Measurements from ENCODE around the gene SUMO2. TPM values are rescaled to one million over a fixed set of nuclear protein-coding genes. Genes with fewer than 3 reads are reported as not detected.
"Not testable (repeated sequence)": the region's sequence is repeated elsewhere in the genome, so short reads cannot be mapped to it uniquely, and the experiment has no call there.

SUMO2 gene
- total and polyA plus RNA-seq, 5 donors, result 99.1 to 272 (median 252) TPM

GRCh38 chr17:75182319-75182568 lies 515 bp downstream of the SUMO2 start:
- Histone ChIP-seq H3K27me3 (ENCODE audit: control insufficient read depth, insufficient read depth) (no peaks in the 10 kb centered on the region), H3K4me3 (ENCODE audit: low read length) (peak overlapping the region; percentile 91), H3K9me3 (ENCODE audit: control insufficient read depth, low read length) (no peaks in the 10 kb centered on the region), H3K4me1 (ENCODE audit: control insufficient read depth, insufficient read depth, low read length) (no peaks in the 10 kb centered on the region), H3K27ac (ENCODE audit: low read length) (peak overlapping the region; percentile 99)
- intact Hi-C loops (cut with DNase I), result no loop called here
- under 1% methylated on average over 33 of the region's 33 CpGs for WGBS
- no peak for DNase-seq
- ATAC-seq, result no peak

GRCh38 chr17:75181608-75182318 lies 996 bp downstream of the SUMO2 start:
- no peak for ATAC-seq

GRCh38 chr17:75181110-75181509 lies 1.6 kb downstream of the SUMO2 start:
- no peaks in the 10 kb centered on the region for H3K9me3 ChIP-seq (ENCODE audit: control insufficient read depth, low read length)
- intact Hi-C loops (cut with DNase I), result no loop called here
- DNase-seq (no peak), ATAC-seq (no peak)
- H3K4me1 ChIP-seq (ENCODE audit: control insufficient read depth, insufficient read depth, low read length), result no peaks in the 10 kb centered on the region
- no peak overlapping the region for H3K27ac ChIP-seq (ENCODE audit: low read length)
- peak overlapping the region; percentile 91 for H3K4me3 ChIP-seq (ENCODE audit: low read length)
- H3K27me3 ChIP-seq (ENCODE audit: control insufficient read depth, insufficient read depth), result no peaks in the 10 kb centered on the region
- WGBS, result 7% methylated on average over 8 of the region's 8 CpGs

More at GRCh38 chr17:75181608-75182318, 996 bp downstream of the SUMO2 start:
- Histone ChIP-seq H3K4me3 (ENCODE audit: low read length) (peak overlapping the region; percentile 91), H3K27ac (ENCODE audit: low read length) (peak overlapping the region; percentile 99), H3K27me3 (ENCODE audit: control insufficient read depth, insufficient read depth) (no peaks in the 10 kb centered on the region), H3K4me1 (ENCODE audit: control insufficient read depth, insufficient read depth, low read length) (no peaks in the 10 kb centered on the region), H3K9me3 (ENCODE audit: control insufficient read depth, low read length) (no peaks in the 10 kb centered on the region)
- peak in 2 of 3 donors; percentile 30 to 65 for DNase-seq
- intact Hi-C loops (cut with DNase I), result no loop called here
- under 1% methylated on average over 34 of the region's 34 CpGs for whole genome bisulfite sequencing

GRCh38 chr17:75178453-75178852 lies 4.3 kb downstream of the SUMO2 start:
- Histone ChIP-seq H3K9me3 (ENCODE audit: control insufficient read depth, low read length) (no peaks in the 10 kb centered on the region), H3K27me3 (ENCODE audit: control insufficient read depth, insufficient read depth) (no peaks in the 10 kb centered on the region), H3K4me3 (ENCODE audit: low read length) (no peak overlapping the region), H3K4me1 (ENCODE audit: control insufficient read depth, insufficient read depth, low read length) (no peaks in the 10 kb centered on the region), H3K27ac (ENCODE audit: low read length) (no peak overlapping the region)
- whole genome bisulfite sequencing, result 93% methylated on average over 6 of the region's 6 CpGs
- intact Hi-C loops (cut with DNase I), result loop anchor here in 2 of 4 donors (10.0 kb wide), 2 partner anchors 64 to 114 kb away; no protein-coding TSS in a partner anchor
- DNase-seq (no peak), ATAC-seq (no peak)

- intact Hi-C loops (cut with DNase I), result loop anchor here in 2 of 4 donors (10.0 kb wide), 2 partner anchors 62 to 112 kb away; no protein-coding TSS in a partner anchor
- DNase-seq, result no peak
- H3K9me3 ChIP-seq (ENCODE audit: control insufficient read depth, low read length), result no peaks in the 10 kb centered on the region
- no peak for ATAC-seq
- H3K27ac ChIP-seq (ENCODE audit: low read length), result no peak overlapping the region
- H3K4me3 ChIP-seq (ENCODE audit: low read length), result no peak overlapping the region
- 88% methylated on average over 5 of the region's 5 CpGs for WGBS
- H3K27me3 ChIP-seq (ENCODE audit: control insufficient read depth, insufficient read depth), result no peaks in the 10 kb centered on the region
- no peaks in the 10 kb centered on the region for H3K4me1 ChIP-seq (ENCODE audit: control insufficient read depth, insufficient read depth, low read length)
Measured at GRCh38 chr17:75176625-75177024, 6.1 kb downstream of the SUMO2 start.

GRCh38 chr17:75174996-75175395 lies 7.8 kb downstream of the SUMO2 start:
- no peaks in the 10 kb centered on the region for H3K4me1 ChIP-seq (ENCODE audit: control insufficient read depth, insufficient read depth, low read length)
- no peaks in the 10 kb centered on the region for H3K9me3 ChIP-seq (ENCODE audit: control insufficient read depth, low read length)
- H3K4me3 ChIP-seq (ENCODE audit: low read length), result no peak overlapping the region
- WGBS, result 90% methylated on average over 11 of the region's 11 CpGs
- H3K27me3 ChIP-seq (ENCODE audit: control insufficient read depth, insufficient read depth), result no peaks in the 10 kb centered on the region
- ATAC-seq, result no peak
- intact Hi-C loops (cut with DNase I), result loop anchor here in 3 of 4 donors (5.0 to 10.0 kb wide), 3 partner anchors 60 to 110 kb away; no protein-coding TSS in a partner anchor
- no peak overlapping the region for H3K27ac ChIP-seq (ENCODE audit: low read length)
- no peak for DNase-seq

GRCh38 chr17:75173526-75173925 lies 9.2 kb downstream of the SUMO2 start:
- intact Hi-C loops (cut with DNase I), result loop anchor here in 3 of 4 donors (5.0 to 10.0 kb wide), 3 partner anchors 59 to 109 kb away; no protein-coding TSS in a partner anchor
- no peak for ATAC-seq
- H3K4me3 ChIP-seq (ENCODE audit: low read length), result no peak overlapping the region
- H3K4me1 ChIP-seq (ENCODE audit: control insufficient read depth, insufficient read depth, low read length), result no peaks in the 10 kb centered on the region
- H3K27ac ChIP-seq (ENCODE audit: low read length), result peak overlapping the region; percentile 26
- no peak for DNase-seq
- no peaks in the 10 kb centered on the region for H3K27me3 ChIP-seq (ENCODE audit: control insufficient read depth, insufficient read depth)
- H3K9me3 ChIP-seq (ENCODE audit: control insufficient read depth, low read length), result no peaks in the 10 kb centered on the region
- 75% methylated on average over 4 of the region's 4 CpGs for WGBS

GRCh38 chr17:75168998-75169397 lies 13.8 kb downstream of the SUMO2 start:
- H3K27me3 ChIP-seq (ENCODE audit: control insufficient read depth, insufficient read depth), result no peaks in the 10 kb centered on the region
- no peak overlapping the region for H3K27ac ChIP-seq (ENCODE audit: low read length)
- ATAC-seq (no peak), DNase-seq (no peak)
- intact Hi-C loops (cut with DNase I), result no loop called here
- no peaks in the 10 kb centered on the region for H3K4me1 ChIP-seq (ENCODE audit: control insufficient read depth, insufficient read depth, low read length)
- 85% methylated on average over 4 of the region's 4 CpGs for WGBS
- H3K4me3 ChIP-seq (ENCODE audit: low read length), result no peak overlapping the region
- no peaks in the 10 kb centered on the region for H3K9me3 ChIP-seq (ENCODE audit: control insufficient read depth, low read length)

- H3K4me1 ChIP-seq (ENCODE audit: control insufficient read depth, insufficient read depth, low read length); DNase-seq; H3K4me3 ChIP-seq (ENCODE audit: low read length); ATAC-seq; H3K27ac ChIP-seq (ENCODE audit: low read length); intact Hi-C loops (cut with DNase I); H3K27me3 ChIP-seq (ENCODE audit: control insufficient read depth, insufficient read depth); H3K9me3 ChIP-seq (ENCODE audit: control insufficient read depth, low read length): not testable (repeated sequence)
- 96% methylated on average over 15 of the region's 15 CpGs for WGBS
Measured at GRCh38 chr17:75164606-75165005, 18.2 kb downstream of the SUMO2 start.

- intact Hi-C loops (cut with DNase I), result no loop called here
- Histone ChIP-seq H3K4me1 (ENCODE audit: control insufficient read depth, insufficient read depth, low read length) (no peaks in the 10 kb centered on the region), H3K27me3 (ENCODE audit: control insufficient read depth, insufficient read depth) (no peaks in the 10 kb centered on the region), H3K4me3 (ENCODE audit: low read length) (no peak overlapping the region), H3K27ac (ENCODE audit: low read length) (no peak overlapping the region), H3K9me3 (ENCODE audit: control insufficient read depth, low read length) (no peaks in the 10 kb centered on the region)
- no peak for ATAC-seq
- 88% methylated on average over 5 of the region's 5 CpGs for WGBS
- no peak for DNase-seq
Measured at GRCh38 chr17:75163074-75163473, 19.7 kb downstream of the SUMO2 start.

- H3K27ac ChIP-seq (ENCODE audit: low read length), result no peak overlapping the region
- no peaks in the 10 kb centered on the region for H3K9me3 ChIP-seq (ENCODE audit: control insufficient read depth, low read length)
- DNase-seq (no peak), ATAC-seq (no peak)
- 90% methylated on average over 5 of the region's 5 CpGs for WGBS
- H3K4me3 ChIP-seq (ENCODE audit: low read length), result no peak overlapping the region
- intact Hi-C loops (cut with DNase I), result no loop called here
- no peaks in the 10 kb centered on the region for H3K4me1 ChIP-seq (ENCODE audit: control insufficient read depth, insufficient read depth, low read length)
- no peaks in the 10 kb centered on the region for H3K27me3 ChIP-seq (ENCODE audit: control insufficient read depth, insufficient read depth)
Measured at GRCh38 chr17:75160211-75160610, 22.5 kb downstream of the SUMO2 start.

Data from right cardiac atrium (tissue), 5 donors.